Measurements from ENCODE around the gene GAB3.
A peak's percentile ranks its signal among the peaks of the same experiment; 100 is the strongest.

- TF ChIP-seq CTCF (IDR thresholded peaks at IDR 0.05; ENCODE audit: low read depth, low read length) (peak; percentile 13; the same call in 1 of the 2 replicates), EZH2phosphoT487 (IDR thresholded peaks at IDR 0.05; ENCODE audit: low read depth) (no peak)
Observed at GRCh38 chrX:154710309-154710708, 40.6 kb downstream of the GAB3 start.

Data from OCI-LY3 (cell line).